ENCODE data around the gene ZFAND3.

ZFAND3 gene

DNA sequence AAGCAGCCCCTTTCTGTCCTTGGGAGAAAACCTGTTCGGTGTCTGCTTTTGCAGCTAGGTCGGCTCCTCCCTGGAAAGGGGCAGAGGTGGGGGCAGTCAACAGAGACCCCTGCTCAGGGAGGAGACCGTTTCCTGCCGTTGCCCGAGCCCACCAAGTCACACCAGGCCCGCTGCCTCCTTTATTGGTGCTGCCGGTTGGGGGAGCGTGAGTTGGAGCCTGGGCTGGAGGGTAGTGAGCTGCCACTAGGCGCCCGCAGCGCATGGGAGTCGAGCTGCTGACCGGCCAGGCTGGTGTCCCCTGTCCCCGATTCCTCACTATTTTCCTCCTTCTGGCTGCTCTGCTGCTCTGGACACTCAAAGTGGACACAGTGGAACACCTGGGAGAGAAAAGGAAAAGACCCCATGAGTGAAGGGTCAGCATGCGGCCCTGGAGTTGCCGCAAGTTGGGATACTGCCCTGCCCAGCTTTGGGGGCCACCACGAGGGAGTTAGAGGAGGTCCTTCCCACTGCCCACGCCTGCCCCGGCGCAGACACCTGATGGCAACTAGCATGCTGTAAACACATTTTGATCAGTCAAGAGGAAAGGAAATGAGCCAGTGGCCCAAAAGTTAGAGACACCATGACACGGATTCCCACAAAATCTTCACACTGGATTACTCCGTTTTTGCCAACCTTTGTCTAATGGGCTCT is 355.4 kb downstream of the ZFAND3 start:
- no peak for DNase-seq

DNA sequence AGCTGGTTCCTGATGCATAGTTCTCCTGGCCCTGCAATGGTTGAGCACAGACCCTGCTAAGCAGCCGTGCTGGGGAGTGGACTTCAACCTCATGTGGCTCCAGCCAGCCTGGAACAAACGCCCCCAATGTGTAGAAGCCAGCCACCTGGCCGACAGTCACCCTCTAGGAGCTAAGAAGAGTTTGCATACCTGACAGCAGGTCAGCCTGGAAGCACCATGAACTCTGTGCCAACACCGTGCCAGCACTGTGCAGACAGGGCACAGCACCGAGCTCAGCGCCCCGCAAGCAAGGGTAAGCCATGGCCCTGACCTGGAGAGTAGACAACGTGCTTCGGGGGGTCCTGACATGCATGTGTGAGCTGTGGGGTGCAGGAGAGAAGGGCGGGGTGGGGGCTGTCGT is 356.3 kb downstream of the ZFAND3 start:
- no peak for DNase-seq

DNA sequence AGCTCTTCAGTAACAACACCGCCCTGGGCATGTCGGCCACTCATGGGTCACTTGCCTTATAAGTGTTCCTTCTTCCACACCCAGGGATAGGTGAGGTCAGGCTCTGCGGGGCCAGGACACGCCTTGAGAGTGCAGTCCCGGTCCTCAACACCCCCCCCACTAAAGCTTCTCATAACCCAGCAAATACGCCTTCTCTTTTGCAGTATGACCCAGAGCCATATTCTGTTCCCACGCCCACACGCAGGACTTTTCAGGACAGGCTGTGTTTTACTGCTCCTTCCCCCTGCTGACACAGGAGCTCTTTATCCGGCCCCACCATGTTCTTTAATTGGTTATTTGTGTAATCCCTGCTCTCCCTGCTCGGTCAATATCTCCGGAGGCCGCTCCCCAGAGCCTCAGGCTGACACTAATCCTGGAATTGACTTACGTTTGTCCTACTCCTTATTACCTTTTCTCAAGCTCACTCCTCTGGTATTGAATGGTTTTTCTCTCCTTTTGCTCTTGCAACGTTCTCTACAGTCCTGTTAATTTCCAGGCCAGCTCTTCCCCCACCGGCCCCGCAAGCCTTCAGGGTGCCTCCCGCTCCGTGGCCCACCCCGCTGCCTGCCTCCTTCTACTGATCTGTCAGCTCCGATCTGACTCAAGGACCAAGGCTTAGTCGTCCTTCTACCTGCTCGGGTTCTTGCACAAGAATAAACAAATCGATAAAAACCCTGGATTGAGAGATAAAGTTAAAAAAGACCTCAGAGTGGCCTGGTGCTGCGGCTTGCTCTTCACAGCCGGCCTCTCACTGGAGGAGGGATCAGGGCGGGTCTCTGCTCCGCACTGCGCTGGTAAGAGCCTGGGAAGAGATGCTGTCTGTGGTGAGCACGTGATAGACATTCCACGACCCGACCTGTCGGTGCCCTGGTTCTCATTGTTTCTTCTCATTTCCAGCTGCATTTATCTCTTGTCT is 357.5 kb downstream of the ZFAND3 start:
- no peak for DNase-seq

DNA sequence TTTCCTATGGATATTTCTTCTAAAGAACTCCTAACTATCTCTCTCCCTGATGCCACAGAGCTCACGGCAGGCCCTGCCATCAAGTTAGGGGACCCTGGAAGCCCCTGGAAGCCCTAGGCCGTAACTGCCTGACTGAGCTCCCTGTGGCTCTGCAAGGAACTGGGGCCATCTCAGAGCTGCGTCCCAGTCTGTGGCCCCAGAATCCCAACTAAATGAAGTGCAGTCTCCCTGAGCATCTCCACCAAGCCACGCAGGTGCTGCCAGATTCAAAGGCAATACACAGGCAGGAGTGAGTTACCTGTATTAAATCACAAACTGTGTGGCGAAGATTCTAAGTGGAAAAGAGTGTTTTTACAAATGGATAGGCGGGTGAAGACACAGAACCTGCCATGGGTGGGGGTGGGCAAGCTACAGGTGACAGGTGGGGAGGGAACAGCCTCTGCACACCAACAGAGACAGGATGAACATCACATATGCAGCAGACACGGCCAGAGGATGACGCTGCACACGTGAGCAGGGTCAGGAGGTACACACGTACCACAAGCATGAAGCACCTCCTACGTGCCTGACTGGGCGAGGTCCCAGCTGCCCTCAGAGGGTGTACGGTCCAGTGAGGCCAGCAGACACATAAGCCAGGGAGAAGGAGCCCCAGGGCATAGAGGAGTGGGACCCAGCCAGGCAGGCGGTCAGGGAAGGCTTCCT is 358.5 kb downstream of the ZFAND3 start:
- no peak for DNase-seq

DNA sequence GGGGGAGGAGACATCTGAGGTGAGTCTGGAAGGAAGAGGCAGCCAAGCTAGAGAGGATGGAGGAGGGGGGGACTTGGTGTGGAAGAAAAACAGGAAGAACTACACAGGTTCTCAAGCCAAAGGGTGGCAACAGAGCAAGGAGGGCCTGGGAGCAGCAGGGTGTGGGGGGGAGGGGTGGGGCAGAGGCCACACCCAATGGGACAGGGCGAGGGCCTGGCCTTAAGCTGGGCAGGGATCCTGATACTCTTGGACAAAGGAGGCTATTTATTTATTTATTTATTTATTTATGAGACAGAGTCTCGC is 359.0 kb downstream of the ZFAND3 start:
- DNase-seq: no peak

DNA sequence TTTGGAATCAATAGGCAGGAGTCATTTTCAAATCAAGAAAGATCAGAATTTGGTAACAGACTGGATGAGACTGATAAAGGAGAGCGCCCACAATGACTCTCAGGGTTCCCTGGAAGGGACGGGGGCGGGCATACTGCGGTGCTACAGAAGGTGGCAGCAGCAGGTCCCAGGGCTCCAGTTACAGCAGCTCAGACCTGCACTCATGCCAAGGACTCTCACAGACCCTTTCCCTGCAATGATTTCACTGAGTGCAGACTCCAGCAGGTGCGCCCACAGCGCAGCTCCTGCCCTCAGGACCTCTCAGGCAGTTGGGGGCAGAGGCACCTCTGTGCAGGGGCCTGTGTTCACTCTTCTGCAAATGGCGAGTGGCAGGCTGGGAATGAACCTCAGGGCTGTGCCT is 359.8 kb downstream of the ZFAND3 start:
- DNase-seq: no peak

DNA sequence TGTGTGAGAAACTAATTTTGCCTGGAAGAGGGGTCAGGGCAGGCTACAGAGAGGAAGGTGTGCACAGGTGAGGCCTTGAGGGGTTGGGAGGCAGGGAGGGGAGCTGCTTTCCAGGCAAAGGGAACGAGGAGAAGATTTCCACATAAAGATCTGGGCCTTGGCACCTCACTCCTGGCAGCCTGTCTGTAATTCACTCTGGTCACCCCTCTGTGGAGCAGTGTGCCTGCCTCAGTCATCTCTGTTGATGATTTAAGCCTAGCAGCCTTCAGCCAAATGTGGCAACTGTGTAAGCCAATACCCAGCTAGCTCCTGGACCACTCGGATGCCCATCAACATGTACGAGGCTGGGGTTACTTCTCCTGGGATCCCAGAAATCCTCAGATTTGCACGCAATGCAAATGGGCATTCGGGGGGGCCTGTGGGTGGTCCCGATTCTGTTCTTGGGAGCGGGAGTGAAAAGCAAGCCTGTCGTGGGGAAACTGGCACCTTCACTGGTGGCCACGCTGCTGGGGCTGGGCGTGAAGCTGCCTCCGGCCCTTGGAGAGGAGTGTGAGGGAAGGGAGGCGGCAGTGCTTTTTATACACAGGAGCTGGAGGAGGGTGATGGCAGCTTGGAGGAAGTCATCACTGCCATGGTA is 360.4 kb downstream of the ZFAND3 start:
- no peak for DNase-seq

DNA sequence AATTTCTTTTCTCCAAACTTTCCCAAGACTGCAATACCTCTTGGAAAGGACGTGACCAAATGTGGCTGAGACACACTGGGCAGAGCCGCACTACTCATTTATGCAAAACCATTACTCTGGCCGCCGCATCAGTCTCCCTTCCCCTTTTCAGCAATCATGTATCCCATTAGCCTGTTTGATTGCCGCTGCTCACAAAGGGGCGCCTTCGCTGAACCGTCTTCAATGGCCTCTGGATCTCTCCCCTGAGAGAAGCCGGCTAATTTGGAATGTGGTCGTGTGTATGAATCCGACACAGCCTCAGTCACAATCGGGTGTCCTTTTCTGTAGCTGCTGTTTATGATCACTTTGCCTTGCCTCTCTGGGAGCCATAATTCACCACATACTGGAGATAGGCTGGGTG is 361.1 kb downstream of the ZFAND3 start:
- DNase-seq: no peak

DNA sequence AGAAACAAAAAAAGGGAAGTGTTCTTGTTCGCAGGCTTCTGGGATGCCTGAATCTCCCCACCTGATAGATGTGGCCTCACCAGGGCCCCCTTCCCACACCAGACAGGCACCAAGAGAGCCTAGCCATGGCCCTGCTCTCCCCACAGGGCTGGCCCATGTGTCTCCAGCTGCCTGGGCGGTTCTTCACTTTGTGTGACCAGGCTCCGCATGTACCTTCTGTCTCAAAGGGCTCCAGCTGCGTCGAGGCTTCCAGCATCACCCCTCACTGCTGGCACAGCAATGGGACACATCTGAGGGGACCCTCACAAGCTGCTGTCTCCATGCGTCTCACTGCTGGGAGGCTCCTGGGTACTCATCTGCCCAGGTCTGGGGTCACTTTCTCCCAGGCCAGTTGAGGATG is 362.9 kb downstream of the ZFAND3 start:
- DNase-seq: no peak

DNA sequence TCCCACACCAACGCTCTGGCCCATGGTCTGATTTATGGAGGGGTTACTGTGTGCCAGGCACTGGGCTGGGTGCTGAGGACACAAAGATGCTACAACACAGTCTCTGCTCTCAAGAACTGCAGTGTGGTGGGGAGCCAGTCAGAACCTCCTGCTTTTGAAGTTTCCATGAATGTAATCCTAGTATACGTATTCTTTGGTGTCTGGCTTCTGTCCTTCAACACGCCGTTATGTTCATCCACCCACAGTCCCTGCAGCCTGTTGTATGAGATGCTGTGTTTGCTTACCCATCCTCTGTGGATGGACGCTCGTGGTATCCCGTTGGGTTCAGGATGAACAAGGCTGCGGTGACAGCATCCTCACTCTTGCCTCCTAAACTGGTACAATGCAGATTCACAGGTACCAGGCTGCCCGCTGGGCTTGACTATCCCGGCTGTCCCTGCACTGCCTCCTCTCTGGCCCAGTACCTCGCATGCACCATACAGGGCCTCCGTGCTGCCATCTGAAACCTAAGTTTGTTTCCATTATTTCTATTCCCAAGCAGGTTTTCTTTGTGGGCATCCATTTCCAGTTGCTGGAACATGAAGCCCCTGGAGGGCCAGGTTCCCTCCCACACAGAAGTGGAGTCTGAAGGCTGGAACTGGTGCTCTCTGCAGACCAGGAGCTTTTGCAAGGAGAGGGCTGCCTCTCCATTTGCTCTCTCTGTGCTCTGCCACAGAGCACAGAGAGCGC is 364.5 kb downstream of the ZFAND3 start:
- DNase-seq: no peak

DNA sequence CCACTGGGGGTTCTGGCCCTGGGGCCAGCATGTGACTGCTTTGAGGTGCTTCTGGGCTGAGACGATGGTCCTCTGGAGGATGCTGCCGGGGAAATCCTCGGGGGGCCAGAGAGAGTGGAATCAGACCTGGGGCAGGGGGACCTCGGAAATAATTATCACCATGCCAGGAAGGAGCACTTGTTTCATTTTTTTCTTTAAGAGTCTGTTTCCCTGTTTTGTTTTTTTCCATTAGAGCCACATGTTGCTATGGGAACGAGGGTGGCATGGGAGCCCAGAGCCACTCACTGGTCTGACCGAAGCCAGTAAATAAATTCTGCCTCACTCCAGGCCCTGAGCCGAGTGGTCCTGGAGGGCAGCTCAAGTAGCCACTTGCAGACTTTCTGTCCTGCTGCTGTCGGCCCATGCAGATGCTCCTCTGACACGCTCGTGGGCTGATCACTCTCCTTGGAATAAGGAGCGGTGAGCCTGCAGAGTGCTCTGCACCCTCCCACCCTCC is 365.1 kb downstream of the ZFAND3 start:
- no peak for DNase-seq

DNA sequence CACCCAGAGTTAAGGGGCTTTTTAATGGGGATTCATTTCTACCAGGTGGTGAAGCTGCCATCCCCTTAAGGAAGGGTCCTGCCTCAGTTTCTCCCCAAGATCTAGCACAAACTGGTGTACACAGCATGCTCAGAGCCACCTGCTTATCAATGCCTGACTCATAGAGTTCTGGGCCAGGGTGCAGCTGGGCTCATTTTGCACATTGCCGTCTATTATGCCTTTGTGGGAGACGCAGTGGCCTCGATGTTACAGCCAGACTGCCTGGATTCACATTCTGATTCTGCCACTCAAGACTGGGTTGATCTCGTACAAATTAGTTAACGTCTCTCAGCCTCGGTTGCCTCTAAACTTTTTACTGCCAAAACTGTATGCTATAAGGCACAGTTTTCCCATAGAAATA is 365.7 kb downstream of the ZFAND3 start:
- DNase-seq: no peak

DNA sequence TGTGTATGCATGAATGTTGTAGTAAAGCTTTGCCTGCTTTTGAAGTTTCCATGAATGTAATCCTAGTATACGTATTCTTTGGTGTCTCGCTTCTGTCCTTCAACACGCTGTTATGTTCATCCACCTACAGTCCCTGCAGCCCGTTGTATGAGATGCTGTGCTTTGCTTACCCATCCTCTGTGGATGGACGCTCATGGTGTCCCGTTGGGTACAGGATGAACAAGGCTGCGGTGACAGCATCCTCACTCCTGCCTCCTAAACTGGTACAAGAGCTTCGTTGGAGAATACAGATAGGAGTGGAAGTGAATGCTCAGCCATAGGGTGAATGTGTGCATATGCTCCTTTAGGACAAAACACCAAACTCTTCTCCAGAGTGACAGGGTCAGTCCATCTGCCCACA is 366.2 kb downstream of the ZFAND3 start:
- no peak for DNase-seq

DNA sequence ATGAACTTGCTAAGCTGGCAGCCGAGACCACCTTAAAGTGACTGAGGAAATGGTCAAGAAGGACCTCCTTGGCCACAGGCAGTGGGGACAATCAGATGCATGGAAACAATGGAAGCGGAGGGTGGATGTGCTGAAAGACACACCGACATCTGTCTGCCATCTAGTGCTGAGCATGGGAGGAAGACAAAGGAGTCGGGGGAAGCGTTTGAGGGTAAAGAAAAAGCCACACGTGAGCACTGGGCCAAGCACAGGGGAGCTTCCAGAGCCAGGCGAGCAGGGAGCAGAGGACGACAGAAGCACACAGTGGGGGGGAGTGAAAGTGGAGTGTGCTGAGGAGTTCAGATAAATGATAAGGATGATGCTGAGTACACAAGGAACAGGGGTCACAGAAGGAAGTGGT is 367.8 kb downstream of the ZFAND3 start:
- DNase-seq: no peak

DNA sequence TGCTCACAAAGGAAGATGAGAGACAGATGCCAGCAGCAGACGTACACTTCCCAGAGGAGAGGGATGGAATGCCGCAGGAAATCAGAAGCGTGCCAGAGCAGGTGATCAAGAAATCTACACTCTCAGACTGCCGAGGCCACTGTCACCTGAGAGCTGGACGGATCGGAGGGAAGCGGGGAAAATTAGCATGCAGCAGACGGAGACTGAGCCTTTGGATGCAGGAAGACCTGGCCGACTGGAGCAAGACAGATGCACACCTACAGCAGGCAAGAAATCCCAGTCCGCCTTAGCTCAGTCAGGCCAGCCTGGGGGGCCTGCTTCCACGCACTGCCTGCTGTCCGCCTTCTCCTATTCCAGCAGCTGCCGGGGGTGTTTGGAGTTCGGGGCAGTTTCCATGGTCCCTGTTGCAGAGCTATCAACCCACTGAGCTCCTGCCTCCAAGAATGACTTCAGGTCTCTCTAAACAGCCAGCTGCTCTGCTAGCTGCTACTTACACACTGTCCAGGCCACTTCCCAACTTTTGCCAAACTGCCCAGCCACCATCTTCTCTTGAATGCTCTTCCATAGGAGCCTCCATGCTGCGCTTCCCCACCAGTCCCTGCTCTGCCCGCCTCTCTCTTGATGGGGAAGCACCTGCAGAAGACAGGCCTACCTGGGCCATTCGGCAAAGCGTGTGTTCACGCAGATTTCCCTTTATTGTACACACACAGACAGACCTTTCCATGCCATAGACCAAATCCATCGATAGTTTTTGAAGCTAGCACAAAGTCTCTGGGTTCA is 368.5 kb downstream of the ZFAND3 start:
- no peak for DNase-seq

DNA sequence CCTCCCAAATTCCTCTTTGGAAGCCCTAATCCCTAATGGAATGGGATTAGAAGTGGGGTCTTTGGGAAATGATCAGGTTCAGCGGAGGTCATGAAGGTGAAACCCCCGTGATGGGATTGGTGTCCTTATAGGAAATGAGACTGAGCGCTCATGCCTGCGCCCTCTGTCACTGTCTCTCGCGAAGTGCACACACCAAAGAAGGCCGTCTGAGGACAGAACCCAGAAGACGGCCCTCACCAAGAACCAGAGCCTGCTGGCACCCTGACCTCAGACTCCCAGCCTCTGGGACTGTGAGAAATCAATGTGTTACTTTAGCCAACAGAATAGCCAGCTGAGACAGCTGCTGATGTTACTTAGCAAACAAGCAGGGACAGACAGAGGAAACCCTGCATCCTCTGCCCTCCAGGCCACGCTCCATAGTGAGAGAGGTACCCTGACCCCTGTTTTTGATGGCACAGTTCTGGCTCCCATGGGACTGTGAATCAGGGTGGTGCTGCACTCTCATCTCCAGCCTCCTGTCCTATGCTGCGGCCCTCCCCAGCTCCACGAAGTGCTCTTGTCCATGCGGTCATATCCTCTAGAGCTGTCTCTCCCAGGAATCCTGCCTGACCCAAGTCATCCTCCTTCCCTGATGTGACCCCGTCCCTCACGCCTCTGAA is 369.3 kb downstream of the ZFAND3 start:
- no peak for DNase-seq

DNA sequence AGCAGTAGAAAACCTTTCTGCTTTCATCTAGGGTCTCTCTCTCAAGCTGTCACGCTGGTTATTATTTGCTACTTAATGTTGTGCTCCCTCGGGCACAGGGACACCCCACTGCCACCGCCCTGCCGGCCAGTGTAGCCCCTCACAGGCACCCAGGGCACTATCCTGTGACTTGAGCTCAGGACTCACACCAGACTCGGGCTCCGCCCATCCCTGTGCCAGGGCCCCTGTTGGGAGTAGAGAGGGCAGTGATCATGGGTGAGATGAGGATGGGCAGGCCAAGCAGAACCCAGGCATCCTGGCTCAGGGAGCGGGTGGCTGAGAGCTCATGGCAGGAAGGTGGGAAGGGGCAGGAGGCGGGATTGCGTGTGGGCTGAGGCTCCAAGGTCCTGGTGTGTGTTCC is 371.9 kb downstream of the ZFAND3 start:
- DNase-seq: no peak

DNA sequence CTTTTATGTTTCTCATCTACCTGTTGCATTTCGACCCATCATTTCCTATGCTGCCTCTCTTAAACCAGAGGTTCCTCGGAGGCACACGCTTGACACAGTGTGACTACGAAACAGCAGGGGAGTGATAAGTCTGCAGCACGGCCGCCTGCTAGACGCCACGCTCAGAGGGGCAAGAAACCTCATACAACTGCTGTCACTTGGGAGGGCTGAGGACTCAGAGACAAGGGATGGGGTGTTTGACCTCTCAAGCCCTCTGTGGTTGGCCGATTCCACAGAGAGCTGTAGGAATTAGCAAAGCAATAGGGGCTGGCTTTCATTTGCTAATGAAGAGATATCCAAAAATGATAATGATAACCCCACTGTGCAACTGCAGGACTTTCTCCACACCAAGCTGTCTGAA is 372.5 kb downstream of the ZFAND3 start:
- no peak for DNase-seq

DNA sequence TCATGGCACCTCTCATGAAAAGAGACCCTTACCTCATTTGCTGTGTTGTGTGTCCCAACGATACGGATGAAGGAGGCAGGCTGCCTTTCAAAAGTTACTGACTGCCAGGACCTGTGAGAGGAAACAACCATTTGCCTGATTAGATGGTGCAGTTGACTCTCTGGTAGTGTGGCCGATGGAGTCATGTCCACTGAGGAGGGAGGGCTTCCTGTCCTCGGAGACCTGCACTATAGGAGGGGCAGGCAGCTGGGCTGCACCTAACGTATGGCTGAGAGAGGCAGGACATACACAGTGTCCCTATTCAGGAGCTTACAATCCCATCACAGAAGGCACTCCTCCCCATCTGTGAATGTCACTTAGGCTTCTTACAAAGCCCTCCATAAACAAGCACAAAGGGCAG is 373.0 kb downstream of the ZFAND3 start:
- no peak for DNase-seq

DNA sequence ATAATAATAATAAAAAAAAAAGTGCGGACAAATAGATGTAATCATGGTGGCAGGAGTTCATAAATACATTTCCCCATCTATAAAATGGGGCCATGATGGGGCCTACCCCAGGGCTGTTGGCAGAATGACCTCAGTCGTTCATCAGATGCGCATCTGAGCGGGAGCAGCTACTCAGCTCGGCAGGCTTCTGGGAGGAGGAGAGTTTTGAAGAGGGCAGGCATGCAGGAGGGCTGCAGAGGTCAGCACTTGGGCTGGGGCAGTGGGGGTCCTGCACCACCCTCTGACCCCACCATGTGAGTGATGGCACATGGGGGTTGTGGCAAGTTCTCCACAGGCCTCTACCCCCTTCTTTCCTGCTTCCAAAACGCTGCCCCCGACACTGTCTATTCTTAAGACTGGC is 373.5 kb downstream of the ZFAND3 start:
- no peak for DNase-seq

Data from activated CD4-positive, alpha-beta T cell treated with anti-CD3 and anti-CD28 coated beads for 1 hour (primary cell).